NT2/D1 (cell line): ENCODE measurements around the gene KDM1B.

ENCODE experiments used
- SUZ12 ChIP-seq: IDR thresholded peaks from 2 replicates; pipeline ENCODE4 v1.6.1; 2011; ENCODE audit not compliant: insufficient read length, insufficient read depth; ENCODE audit errors: extremely low read depth
- YY1 ChIP-seq: IDR thresholded peaks from 2 replicates; pipeline ENCODE4 v1.6.1; 2011; ENCODE audit not compliant: insufficient read length, insufficient read depth
- ZNF274 ChIP-seq: IDR thresholded peaks from 2 replicates; pipeline ENCODE4 v1.6.1; 2011; ENCODE audit warnings: mild to moderate bottlenecking, low read depth, low read length

DNA sequence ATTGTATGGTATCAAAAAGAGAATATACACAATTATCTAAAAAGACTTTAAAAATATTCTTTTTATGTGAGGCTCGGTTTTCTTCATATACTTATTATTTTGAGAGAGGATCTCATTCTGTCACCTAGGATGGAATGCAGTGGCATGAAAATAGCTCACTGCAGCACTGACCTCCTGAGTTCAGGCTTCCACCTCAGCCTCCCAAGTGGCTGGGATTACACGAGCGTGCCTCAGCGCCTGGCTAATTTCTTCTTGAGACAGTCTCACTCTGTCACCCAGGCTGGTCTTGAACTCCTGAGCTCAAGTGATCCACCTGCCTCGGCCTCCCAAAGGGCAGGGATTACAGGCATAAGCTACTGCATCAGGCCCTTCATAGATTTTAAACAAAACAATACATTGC is 98.4 kb downstream of the KDM1B start:
- no peak for TF ChIP-seq YY1
- TF ChIP-seq ZNF274: no peak
- no peak for TF ChIP-seq SUZ12
